Suprapubic skin (tissue), 4 donors: Measurements from ENCODE around the gene AHNAK2. TPM values are rescaled to one million over a fixed set of nuclear protein-coding genes. Genes with fewer than 3 reads are reported as not detected.

Experiments
- DNase-seq, 2 donors: peaks; one replicate each; pipeline ENCODE4 v3.0.0-alpha.2; 2019; ENCODE audit warnings: low spot score in 2 of 2
- H3K27ac ChIP-seq: fragments of 200-600 bp; sonication (generic); one replicate; pipeline ENCODE4 v1.5.1; 2019
- H3K27me3 ChIP-seq: fragments of 200-600 bp; sonication (generic); one replicate; pipeline ENCODE4 v1.5.1; 2019
- H3K36me3 ChIP-seq: fragments of 200-600 bp; sonication (generic); one replicate; pipeline ENCODE4 v1.5.1; 2019
- H3K4me1 ChIP-seq: fragments of 200-600 bp; sonication (generic); one replicate; pipeline ENCODE4 v1.5.1; 2019
- H3K4me3 ChIP-seq: fragments of 200-600 bp; sonication (generic); one replicate; pipeline ENCODE4 v1.5.1; 2019; ENCODE audit warnings: mild to moderate bottlenecking
- H3K9me3 ChIP-seq: fragments of 200-600 bp; sonication (generic); one replicate; pipeline ENCODE4 v1.5.1; 2019
- CTCF ChIP-seq, 2 donors: fragments of 200-600 bp in 1 of 2; fragments of 450-650 bp in 1 of 2; sonication (generic) in 1 of 2; IDR thresholded peaks; one replicate each; pipeline ENCODE4 v1.5.1; 2016 to 2019; ENCODE audit warnings: antibody characterized with exemption in 2 of 2, mild to moderate bottlenecking in 1 of 2, moderate library complexity in 1 of 2
- EP300 ChIP-seq: sonication (generic); formaldehyde crosslinking; IDR thresholded peaks from one replicate; pipeline ENCODE4 v1.6.1; 2017; ENCODE audit warnings: antibody characterized with exemption
- POLR2A ChIP-seq, 2 donors: fragments of 450-650 bp; IDR thresholded peaks; one replicate each; pipeline ENCODE4 v1.6.1; 2017; ENCODE audit warnings: antibody characterized with exemption in 2 of 2, mild to moderate bottlenecking in 2 of 2, moderate library complexity in 2 of 2
- POLR2AphosphoS5 ChIP-seq, 3 donors: sonication (generic); formaldehyde crosslinking; IDR thresholded peaks; one replicate each; pipeline ENCODE4 v1.6.1; 2017; ENCODE audit warnings: antibody characterized with exemption in 3 of 3
- WGBS: methylation state at CpG from one replicate; pipeline ENCODE4 v1.1.5; 2018; 5-methylcytosine and 5-hydroxymethylcytosine counted together
- total RNA-seq, 4 donors: library from RNA; depleted of rRNA; stranded (reverse); fragments of >200 nt; gene quantifications; one replicate each; pipeline ENCODE4 v1.1.0, GENCODE V29; 2016

The AHNAK2 gene
- total RNA-seq, 4 donors from 2014 or later: 829 to 975 (median 858) TPM

- Histone ChIP-seq H3K4me3 (no peak overlapping the region), H3K36me3 (peaks cover 92% of the 10 kb centered on the region), H3K4me1 (no peaks in the 10 kb centered on the region), H3K9me3 (no peaks in the 10 kb centered on the region), H3K27me3 (no peaks in the 10 kb centered on the region), H3K27ac (no peak overlapping the region)
- no peak for TF ChIP-seq POLR2A (IDR thresholded peaks at IDR 0.05)
- no peak for TF ChIP-seq CTCF (IDR thresholded peaks at IDR 0.05)
- no peak for TF ChIP-seq EP300
- no peak for TF ChIP-seq POLR2AphosphoS5 (IDR thresholded peaks at IDR 0.05)
- DNase-seq: no peak
- WGBS: 90% methylated on average over 11 of the region's 16 CpGs
Observed at GRCh38 chr14:104942586-104942985, 35.6 kb downstream of the AHNAK2 start.

GRCh38 chr14:104941508-104942365 lies 36.4 kb downstream of the AHNAK2 start:
- Histone ChIP-seq H3K36me3 (peaks cover 86% of the 10 kb centered on the region), H3K27me3 (no peaks in the 10 kb centered on the region)
- 94% methylated on average over 25 of the region's 26 CpGs for WGBS

GRCh38 chr14:104940526-104941150 lies 37.5 kb downstream of the AHNAK2 start:
- Histone ChIP-seq H3K9me3 (no peaks in the 10 kb centered on the region), H3K27me3 (no peaks in the 10 kb centered on the region), H3K4me3 (no peak overlapping the region), H3K36me3 (peaks cover 75% of the 10 kb centered on the region), H3K4me1 (no peaks in the 10 kb centered on the region), H3K27ac (no peak overlapping the region)
- TF ChIP-seq EP300: no peak
- WGBS: 71% methylated on average over 2 of the region's 3 CpGs
- peak in 1 of 2 donors; percentile 22 for DNase-seq

More at GRCh38 chr14:104941508-104942365, 36.4 kb downstream of the AHNAK2 start:
- DNase-seq: peak; percentile 62 to 63
- H3K4me1 ChIP-seq: no peaks in the 10 kb centered on the region
- H3K27ac ChIP-seq: no peak overlapping the region
- H3K9me3 ChIP-seq: no peaks in the 10 kb centered on the region
- no peak overlapping the region for H3K4me3 ChIP-seq
- TF ChIP-seq POLR2A (IDR thresholded peaks at IDR 0.05): no peak
- no peak for TF ChIP-seq POLR2AphosphoS5 (IDR thresholded peaks at IDR 0.05)
- TF ChIP-seq CTCF (IDR thresholded peaks at IDR 0.05): no peak
- TF ChIP-seq EP300: no peak

- 75% methylated on average over 10 of the region's 11 CpGs for WGBS
- Histone ChIP-seq H3K27me3 (no peaks in the 10 kb centered on the region), H3K36me3 (peaks cover 67% of the 10 kb centered on the region), H3K4me1 (peaks cover under 1% of the 10 kb centered on the region), H3K4me3 (no peak overlapping the region), H3K27ac (no peak overlapping the region), H3K9me3 (no peaks in the 10 kb centered on the region)
- peak; percentile 65 to 68 for DNase-seq
- TF ChIP-seq CTCF (IDR thresholded peaks at IDR 0.05) (no peak), POLR2A (IDR thresholded peaks at IDR 0.05) (no peak), POLR2AphosphoS5 (IDR thresholded peaks at IDR 0.05) (no peak), EP300 (no peak)
Observed at GRCh38 chr14:104939666-104940410, 38.3 kb downstream of the AHNAK2 start.

GRCh38 chr14:104938960-104939359 lies 39.2 kb downstream of the AHNAK2 start:
- TF ChIP-seq CTCF (IDR thresholded peaks at IDR 0.05): no peak
- 89% methylated on average over 1 of the region's 1 CpG for WGBS
- Histone ChIP-seq H3K9me3 (no peaks in the 10 kb centered on the region), H3K27ac (no peak overlapping the region), H3K4me3 (no peak overlapping the region), H3K27me3 (no peaks in the 10 kb centered on the region), H3K4me1 (peaks cover 9% of the 10 kb centered on the region), H3K36me3 (peaks cover 59% of the 10 kb centered on the region)
- no peak for DNase-seq
